GM13977 (cell line): ENCODE measurements around the gene PTPRO.

ENCODE experiments used
- DNase-seq: peaks from one replicate; pipeline ENCODE4 v3.0.0; 2012; ENCODE audit warnings: low spot score
- in situ Hi-C: fragments of 300-500 bp; cut with MboI; formaldehyde crosslinking; loops from one replicate; pipeline ENCODE4 v1.12.0; 2022; ENCODE audit warnings: low sequenced_read_pairs, low pct_unique_long_range_greater_than_20kb, mixed read lengths, inconsistent platforms; ENCODE audit not compliant: unreplicated experiment
- TF ChIP-seq, protein P1 (sequence below): IDR thresholded peaks from 2 replicates; pipeline ENCODE4 v1.5.1; 2012; ENCODE audit warnings: mild to moderate bottlenecking, control low read depth; ENCODE audit not compliant: insufficient read depth; ENCODE audit errors: extremely low read depth, missing control alignments

Gene PTPRO

DNA sequence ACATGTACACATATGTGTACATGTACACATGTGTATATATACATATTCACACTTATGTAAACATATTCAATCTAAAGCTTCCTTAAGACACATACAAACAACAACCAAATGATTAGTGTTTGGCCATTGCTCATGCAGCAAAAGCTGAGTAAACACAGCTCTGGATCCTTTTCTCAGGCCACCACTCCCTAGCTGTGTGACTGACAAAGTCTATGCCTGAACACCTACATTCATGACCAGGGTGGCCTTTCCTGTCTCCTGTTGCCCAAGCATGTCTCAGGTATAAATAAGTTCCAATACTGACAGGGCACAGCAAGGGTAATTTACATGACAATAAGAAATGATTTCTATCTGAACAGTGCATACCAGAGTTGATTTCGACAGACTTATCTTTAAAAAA, 1.4 kb upstream of the PTPRO start:
- DNase-seq, result no peak
- TF ChIP-seq, protein P1, sequence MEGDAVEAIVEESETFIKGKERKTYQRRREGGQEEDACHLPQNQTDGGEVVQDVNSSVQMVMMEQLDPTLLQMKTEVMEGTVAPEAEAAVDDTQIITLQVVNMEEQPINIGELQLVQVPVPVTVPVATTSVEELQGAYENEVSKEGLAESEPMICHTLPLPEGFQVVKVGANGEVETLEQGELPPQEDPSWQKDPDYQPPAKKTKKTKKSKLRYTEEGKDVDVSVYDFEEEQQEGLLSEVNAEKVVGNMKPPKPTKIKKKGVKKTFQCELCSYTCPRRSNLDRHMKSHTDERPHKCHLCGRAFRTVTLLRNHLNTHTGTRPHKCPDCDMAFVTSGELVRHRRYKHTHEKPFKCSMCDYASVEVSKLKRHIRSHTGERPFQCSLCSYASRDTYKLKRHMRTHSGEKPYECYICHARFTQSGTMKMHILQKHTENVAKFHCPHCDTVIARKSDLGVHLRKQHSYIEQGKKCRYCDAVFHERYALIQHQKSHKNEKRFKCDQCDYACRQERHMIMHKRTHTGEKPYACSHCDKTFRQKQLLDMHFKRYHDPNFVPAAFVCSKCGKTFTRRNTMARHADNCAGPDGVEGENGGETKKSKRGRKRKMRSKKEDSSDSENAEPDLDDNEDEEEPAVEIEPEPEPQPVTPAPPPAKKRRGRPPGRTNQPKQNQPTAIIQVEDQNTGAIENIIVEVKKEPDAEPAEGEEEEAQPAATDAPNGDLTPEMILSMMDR, result no peak

DNA sequence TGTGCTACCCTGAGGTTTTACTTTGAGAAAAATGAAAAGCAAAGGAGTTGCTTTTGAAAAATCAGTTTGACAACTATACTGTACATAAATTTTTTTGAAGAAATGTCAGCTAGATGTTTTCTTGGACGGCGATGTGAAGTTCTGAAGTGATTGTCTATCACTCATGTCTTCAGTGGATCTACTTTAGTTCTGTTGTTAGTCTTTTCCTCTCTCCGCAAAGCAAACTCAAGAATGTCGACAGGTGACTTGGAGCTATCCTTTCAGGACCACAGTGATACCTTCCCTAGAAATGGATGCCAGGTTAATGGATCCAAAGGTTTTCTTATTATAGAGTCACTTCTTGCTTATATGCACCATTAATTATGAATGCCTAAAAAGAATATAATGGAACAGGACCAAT, 1.2 kb downstream of the PTPRO start:
- in situ Hi-C loops, result no loop called here

More for the DNA sequence above, 1.4 kb upstream of the PTPRO start:
- in situ Hi-C loops, result no loop called here

DNA sequence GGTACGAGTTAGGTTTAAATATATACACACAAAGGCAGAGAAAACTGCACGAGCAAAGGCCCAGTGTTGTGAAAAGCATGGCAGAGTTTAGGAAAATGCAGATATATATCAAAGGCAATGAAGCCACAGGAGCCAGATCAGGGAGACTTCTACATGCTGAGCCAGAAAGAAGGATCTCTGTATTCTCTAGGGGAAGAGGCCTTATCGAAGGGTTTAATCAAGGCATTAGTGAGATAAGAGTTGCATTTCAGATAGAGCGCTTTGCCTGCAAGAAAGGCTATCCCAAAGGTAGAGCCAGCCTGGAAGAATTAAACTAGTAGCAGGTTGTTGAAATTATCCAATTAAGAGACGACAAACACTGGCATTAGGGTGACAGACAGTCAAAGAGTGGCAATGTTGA, 7.6 kb downstream of the PTPRO start:
- TF ChIP-seq, protein P1, result no peak
- in situ Hi-C loops, result no loop called here
- DNase-seq, result no peak

More for the DNA sequence above, 1.2 kb downstream of the PTPRO start:
- no peak for DNase-seq
- TF ChIP-seq, protein P1, result no peak

DNA sequence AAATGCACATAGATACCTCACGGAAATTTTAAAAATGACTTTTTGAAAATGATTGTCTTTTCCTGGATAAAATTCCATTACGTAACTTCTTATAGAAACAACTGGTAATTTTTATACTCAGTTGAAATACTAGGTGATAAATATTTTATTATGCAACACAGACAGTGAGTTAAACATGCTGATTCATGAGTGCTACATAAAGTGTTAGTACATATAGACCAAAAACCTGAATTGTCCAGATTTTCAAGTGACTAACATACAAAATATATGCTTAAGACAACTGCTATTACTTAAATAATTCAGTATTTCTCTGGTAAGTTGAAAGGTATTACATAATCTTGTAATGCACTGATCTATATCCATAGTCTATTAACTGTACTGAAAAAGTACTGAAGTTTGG, 11.9 kb downstream of the PTPRO start:
- DNase-seq, result no peak
- TF ChIP-seq, protein P1, result no peak
- in situ Hi-C loops, result no loop called here

DNA sequence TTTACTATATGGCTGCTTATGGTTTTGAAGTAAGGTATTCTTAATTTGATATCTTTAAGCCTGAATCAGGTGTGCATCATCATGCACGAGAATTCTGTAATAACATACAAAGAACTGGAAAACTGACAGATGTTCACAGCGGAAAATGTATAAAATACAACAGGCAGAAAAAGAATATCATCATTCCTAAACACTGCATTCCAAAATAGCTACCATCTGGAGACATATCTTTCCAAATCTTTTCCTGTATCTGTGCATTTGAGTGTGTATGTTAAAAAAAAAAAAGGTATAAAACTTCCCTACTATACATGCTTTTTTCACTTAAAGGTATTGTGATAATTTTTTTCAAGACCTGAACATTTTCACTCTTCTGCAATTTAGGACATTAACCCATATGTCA, 13.7 kb downstream of the PTPRO start:
- TF ChIP-seq, protein P1, result no peak

DNA sequence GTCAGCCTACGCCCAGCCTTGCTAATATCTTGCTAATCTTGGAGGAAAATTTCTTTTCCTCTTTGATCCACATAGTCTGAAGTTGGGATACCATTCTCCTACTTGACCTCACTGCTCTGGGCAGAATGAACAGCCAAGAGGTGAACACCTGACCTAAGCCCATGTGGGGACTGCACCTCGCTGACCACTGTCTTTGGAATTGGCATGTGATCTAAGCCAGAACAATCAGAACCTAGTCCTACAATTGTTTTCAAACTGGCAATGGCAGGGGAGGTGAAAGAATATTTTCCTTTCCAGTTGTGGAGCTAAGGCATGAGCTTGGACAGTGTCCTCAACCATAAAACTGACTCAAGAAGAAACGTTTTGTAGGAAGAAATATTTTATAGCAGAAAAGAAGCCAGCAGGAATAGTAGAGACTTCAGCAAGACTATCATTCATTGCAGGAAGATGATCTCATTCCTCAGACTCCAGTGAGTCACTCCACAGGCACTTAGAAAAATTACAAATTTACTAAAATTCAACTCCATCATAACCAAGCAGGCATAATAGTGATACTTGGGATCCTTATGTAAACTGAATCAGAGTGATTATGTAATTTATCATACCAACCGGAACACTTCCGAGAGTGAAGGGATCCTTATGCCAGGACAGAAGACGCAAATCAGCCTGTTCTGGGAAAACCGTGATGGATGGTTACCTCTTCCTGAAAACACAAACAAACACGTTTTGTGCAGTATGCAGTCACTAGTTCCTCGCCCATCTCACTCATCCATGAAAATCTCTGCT, 14.7 kb downstream of the PTPRO start:
- TF ChIP-seq, protein P1, result no peak
- in situ Hi-C loops, result no loop called here
- no peak for DNase-seq

More for the DNA sequence above, 13.7 kb downstream of the PTPRO start:
- no peak for DNase-seq
- in situ Hi-C loops, result no loop called here
